HepG2 (cell line): ENCODE data around the gene EIF3L. TPM values are rescaled to one million over a fixed set of nuclear protein-coding genes. Genes with fewer than 3 reads are reported as not detected.
A peak's percentile ranks its signal among the peaks of the same experiment; 100 is the strongest.

Experiments used
- CEBPG ChIP-seq: IDR thresholded peaks from 2 replicates; pipeline ENCODE4 v1.6.1; 2016
- DBP ChIP-seq: sonication (generic); formaldehyde crosslinking; IDR thresholded peaks from 2 replicates; pipeline ENCODE4 v1.4.0; 2020; ENCODE audit warnings: missing genetic modification reagents; ENCODE audit errors: not compliant biosample characterization
- DMAP1 ChIP-seq: IDR thresholded peaks from 2 replicates; pipeline ENCODE4 v1.6.1; 2016
- JDP2 ChIP-seq: sonication (generic); formaldehyde crosslinking; IDR thresholded peaks from 2 replicates; pipeline ENCODE4 v1.8.1; 2022; ENCODE audit warnings: missing genetic modification reagents, borderline replicate concordance
- KDM4B ChIP-seq: sonication (generic); formaldehyde crosslinking; IDR thresholded peaks from 2 replicates; pipeline ENCODE4 v1.4.0; 2020; ENCODE audit warnings: missing genetic modification reagents
- NFKB2 ChIP-seq: sonication (generic); formaldehyde crosslinking; IDR thresholded peaks from 2 replicates; pipeline ENCODE4 v1.4.0; 2020; ENCODE audit warnings: missing genetic modification reagents, borderline replicate concordance
- RBFOX2 ChIP-seq: fragments of 200-400 bp; formaldehyde crosslinking; IDR thresholded peaks from 2 replicates; pipeline ENCODE4 v1.6.1; 2017; ENCODE audit warnings: low read depth, mild to moderate bottlenecking, low read length
- RXRA ChIP-seq: sonication (generic); formaldehyde crosslinking; IDR thresholded peaks from 2 replicates; pipeline ENCODE4 v1.5.1; 2020; ENCODE audit warnings: missing genetic modification reagents
- SP5 ChIP-seq: IDR thresholded peaks from 2 replicates; pipeline ENCODE4 v1.6.1; 2016; ENCODE audit warnings: low read depth, borderline replicate concordance
- ZNF687 ChIP-seq: sonication (generic); formaldehyde crosslinking; IDR thresholded peaks from 2 replicates; pipeline ENCODE4 v1.5.1; 2020; ENCODE audit warnings: mild to moderate bottlenecking, missing genetic modification reagents, moderate library complexity
- polyA plus RNA-seq, 8 experiments: library from polyadenylated mRNA; depleted of rRNA in 3 of 8; stranded (reverse) in 7 of 8; unstranded in 1 of 8; fragments of >200 nt; fragmentation: Illumina TruSeq in 4 of 8; extraction: Trizol in 4 of 8; gene quantifications; 2 replicates each; pipeline versions ENCODE4 v1.2.1 to v1.2.3, GENCODE V29; 2011 to 2016; ENCODE audit warnings: low read depth in 4 of 8, missing spikeins in 1 of 8, mixed read lengths in 1 of 8; ENCODE audit not compliant: insufficient read depth in 1 of 8
- total RNA-seq, 5 experiments: library from RNA; depleted of rRNA; stranded (reverse); fragments of >200 nt; fragmentation: Illumina TruSeq; extraction: Trizol; gene quantifications; 2 replicates each; pipeline ENCODE4 v1.2.3, GENCODE V29; 2016; ENCODE audit warnings: low read depth in 1 of 5

EIF3L gene
- total and polyA plus RNA-seq, 2 of the 13 experiments (the other 11 are each of a cell fraction or from before 2014, with no cell fraction given), result 514 to 793 TPM

GRCh38 chr22:37898441-37899181 is 49.4 kb downstream of the EIF3L start (continued):
- TF ChIP-seq CEBPG (CRISPR knock-in tag) (peak; percentile 61; the same call in 1 of the 2 replicates), DMAP1 (CRISPR knock-in tag) (0 out of 2 replicates have a peak, but pooled peaks have one; percentile 36), NFKB2 (CRISPR knock-in tag) (0 out of 2 replicates have a peak, but pooled peaks have one; percentile 7), SP5 (CRISPR knock-in tag) (0 out of 2 replicates have a peak, but pooled peaks have one; percentile 9), DBP (CRISPR knock-in tag) (no peak), RXRA (CRISPR knock-in tag) (peak; percentile 43; the same call in 1 of the 2 replicates), RBFOX2 (0 out of 2 replicates have a peak, but pooled peaks have one; percentile 26), JDP2 (CRISPR knock-in tag) (no peak), ZNF687 (CRISPR knock-in tag) (peak; percentile 87), KDM4B (CRISPR knock-in tag) (0 out of 2 replicates have a peak, but pooled peaks have one; percentile 8)
- TF ChIP-seq, all 625 proteins: peak for 40
